ENCODE data around the gene SYNGR2.

The SYNGR2 gene

DNA sequence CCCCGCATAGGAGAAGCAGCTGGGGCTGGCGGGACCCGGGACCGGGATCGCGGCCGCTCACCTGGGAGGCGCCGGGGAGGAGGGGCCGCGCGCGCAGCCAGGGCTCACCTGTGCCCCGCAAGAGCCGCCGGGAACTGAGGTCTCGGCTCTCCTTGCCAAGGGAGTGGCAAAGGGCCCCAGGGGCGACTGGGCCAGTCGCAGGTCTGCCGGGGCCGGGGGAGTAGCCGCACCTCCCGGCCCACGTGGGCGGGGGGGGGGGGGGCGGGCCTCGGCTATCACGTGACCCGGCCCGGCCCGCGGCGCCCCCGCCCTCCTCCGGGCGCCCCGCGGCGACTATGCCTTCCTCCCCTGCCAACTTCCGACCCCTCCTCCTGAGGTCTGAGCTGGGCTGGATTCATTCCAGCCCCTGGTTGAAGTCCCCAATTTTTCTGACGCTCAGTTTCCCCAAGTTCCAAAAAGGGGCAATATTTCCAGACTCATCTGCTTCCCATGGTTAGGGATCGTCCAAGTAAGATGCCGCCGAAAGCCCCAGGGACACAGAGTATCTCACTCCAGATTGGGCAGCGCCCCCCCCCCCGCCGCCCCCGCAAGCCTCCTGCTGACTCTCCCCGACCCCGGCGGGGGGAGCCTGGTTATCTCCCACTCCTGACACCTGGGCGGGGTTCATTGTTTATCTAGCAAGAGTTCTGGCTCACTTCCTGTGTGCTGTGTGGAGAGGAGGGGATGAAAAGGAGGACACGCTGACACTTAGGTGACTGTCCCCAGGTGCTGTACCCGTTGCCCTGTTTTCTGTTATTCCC is 39.6 kb upstream of the SYNGR2 start, which contains the start of gene TMC6:
Gene TMC6 (minus strand): TSS at position 205 of the 800 bp plus-strand sequence. CDS start 1,923 bp downstream, outside the sequence.
- Histone ChIP-seq H4K20me1 (ENCODE audit: insufficient read depth, low read length) (peaks cover 15% of the 10 kb centered on the region), H3K27ac (ENCODE audit: low read length) (peak within 1 kb of the TSS; percentile 97), H3K9ac (ENCODE audit: low read depth, low read length) (peak within 1 kb of the TSS; percentile 70), H2AFZ (ENCODE audit: low read depth, low read length) (peak within 1 kb of the TSS; percentile 76), H3K79me2 (ENCODE audit: insufficient read depth, low read length) (peaks cover 12% of the 10 kb centered on the region), H3K4me2 (ENCODE audit: insufficient read depth, low read length) (peak within 1 kb of the TSS; percentile 94), H3K9me3 (ENCODE audit: insufficient read depth, low read length, severe bottlenecking) (no peaks in the 10 kb centered on the region), H3K4me3 (ENCODE audit: low read depth in 1 of 2, low read length in 2 of 2) (peak within 1 kb of the TSS; percentile 35 to 71; a peak in 3 of 4 replicates), H3K27me3 (ENCODE audit: insufficient read depth, low read length, poor library complexity) (no peaks in the 10 kb centered on the region), H3K36me3 (ENCODE audit: insufficient read depth, low read length) (peaks cover 18% of the 10 kb centered on the region), H3K4me1 (ENCODE audit: insufficient read depth, low read length) (peaks cover 78% of the 10 kb centered on the region)
- DNase-seq (peak; percentile 83), ATAC-seq (ENCODE audit: insufficient read depth, low read depth) (peak; percentile 24)
- TF ChIP-seq, protein P1, sequence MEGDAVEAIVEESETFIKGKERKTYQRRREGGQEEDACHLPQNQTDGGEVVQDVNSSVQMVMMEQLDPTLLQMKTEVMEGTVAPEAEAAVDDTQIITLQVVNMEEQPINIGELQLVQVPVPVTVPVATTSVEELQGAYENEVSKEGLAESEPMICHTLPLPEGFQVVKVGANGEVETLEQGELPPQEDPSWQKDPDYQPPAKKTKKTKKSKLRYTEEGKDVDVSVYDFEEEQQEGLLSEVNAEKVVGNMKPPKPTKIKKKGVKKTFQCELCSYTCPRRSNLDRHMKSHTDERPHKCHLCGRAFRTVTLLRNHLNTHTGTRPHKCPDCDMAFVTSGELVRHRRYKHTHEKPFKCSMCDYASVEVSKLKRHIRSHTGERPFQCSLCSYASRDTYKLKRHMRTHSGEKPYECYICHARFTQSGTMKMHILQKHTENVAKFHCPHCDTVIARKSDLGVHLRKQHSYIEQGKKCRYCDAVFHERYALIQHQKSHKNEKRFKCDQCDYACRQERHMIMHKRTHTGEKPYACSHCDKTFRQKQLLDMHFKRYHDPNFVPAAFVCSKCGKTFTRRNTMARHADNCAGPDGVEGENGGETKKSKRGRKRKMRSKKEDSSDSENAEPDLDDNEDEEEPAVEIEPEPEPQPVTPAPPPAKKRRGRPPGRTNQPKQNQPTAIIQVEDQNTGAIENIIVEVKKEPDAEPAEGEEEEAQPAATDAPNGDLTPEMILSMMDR (IDR thresholded peaks at IDR 0.05; ENCODE audit: borderline replicate concordance, extremely low read depth, low read length, poor library complexity, severe bottlenecking), result no peak
- no peak for TF ChIP-seq EZH2 (IDR thresholded peaks at IDR 0.05; ENCODE audit: borderline replicate concordance, low read depth, low read length, severe bottlenecking)

DNA sequence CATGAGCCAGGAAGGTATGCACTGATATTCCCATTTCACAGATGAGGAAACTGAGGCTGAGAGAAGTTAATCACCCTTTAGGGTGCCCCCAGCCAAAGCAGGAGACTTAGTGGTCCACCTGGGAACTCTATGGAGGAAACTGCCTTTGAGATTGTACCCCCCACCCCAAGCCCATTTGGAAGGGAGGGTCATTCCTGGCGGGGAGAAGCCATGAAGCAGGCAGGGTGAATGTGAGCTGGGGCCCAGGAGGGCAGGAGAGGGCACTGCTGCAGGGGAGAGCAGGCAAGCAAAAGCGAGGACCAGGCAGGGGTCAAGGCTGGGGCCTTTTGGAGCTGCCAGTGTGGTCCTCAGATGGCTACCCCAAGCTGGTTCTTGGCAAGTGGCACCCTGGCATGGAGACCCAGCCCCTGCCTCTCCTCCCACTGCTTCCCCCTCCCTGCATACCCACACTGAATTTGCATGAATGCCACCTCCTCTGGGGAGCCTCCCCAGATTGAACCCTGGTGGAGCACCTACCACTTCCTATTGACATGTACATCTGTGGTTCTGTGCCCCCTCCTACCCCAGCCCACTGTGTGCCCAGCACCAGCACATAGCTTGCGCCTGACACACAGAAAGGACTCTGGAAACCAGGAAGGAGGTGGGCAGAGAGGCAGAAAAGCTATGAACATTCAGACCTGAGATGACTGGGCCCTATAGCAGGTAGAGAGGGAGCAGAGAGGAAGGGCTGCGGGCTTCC is 38.9 kb upstream of the SYNGR2 start:
- Histone ChIP-seq H3K27ac (ENCODE audit: low read length) (peak overlapping the region; percentile 97), H2AFZ (ENCODE audit: low read depth, low read length) (no peak overlapping the region), H3K36me3 (ENCODE audit: insufficient read depth, low read length) (peaks cover 22% of the 10 kb centered on the region), H4K20me1 (ENCODE audit: insufficient read depth, low read length) (peaks cover 22% of the 10 kb centered on the region), H3K9me3 (ENCODE audit: insufficient read depth, low read length, severe bottlenecking) (no peaks in the 10 kb centered on the region), H3K4me3 (ENCODE audit: low read depth in 1 of 2, low read length in 2 of 2) (peak overlapping the region in 1 of 2 experiments; percentile 71; a peak in 2 of 4 replicates), H3K9ac (ENCODE audit: low read depth, low read length) (peak overlapping the region; percentile 70), H3K27me3 (ENCODE audit: insufficient read depth, low read length, poor library complexity) (no peaks in the 10 kb centered on the region), H3K4me1 (ENCODE audit: insufficient read depth, low read length) (peaks cover 82% of the 10 kb centered on the region), H3K4me2 (ENCODE audit: insufficient read depth, low read length) (peak overlapping the region; percentile 94), H3K79me2 (ENCODE audit: insufficient read depth, low read length) (peaks cover 12% of the 10 kb centered on the region)
- DNase-seq, result peak; percentile 75
- peak; percentile 3; the same call in 1 of the 3 replicates for ATAC-seq (ENCODE audit: insufficient read depth, low read depth)
- no peak for TF ChIP-seq EZH2 (IDR thresholded peaks at IDR 0.05; ENCODE audit: borderline replicate concordance, low read depth, low read length, severe bottlenecking)

DNA sequence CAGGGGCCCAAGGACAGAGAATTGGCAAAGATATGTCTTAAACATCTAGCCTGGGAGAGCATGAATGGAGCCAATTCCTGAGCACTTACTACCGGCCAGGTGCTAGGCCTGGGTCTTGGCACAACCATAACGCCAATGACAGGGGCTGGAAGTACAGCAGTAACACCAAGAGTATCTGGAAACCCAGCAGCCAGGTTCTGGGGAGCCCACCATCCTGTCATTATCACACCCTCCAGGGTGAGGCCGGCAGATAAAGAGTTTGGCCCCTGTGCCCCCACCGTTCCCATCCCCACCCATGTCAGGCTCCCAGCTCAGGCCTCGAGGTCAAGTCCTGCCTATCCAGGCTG is 38.3 kb upstream of the SYNGR2 start:
- Histone ChIP-seq H3K9ac (ENCODE audit: low read depth, low read length) (peak overlapping the region; percentile 70), H3K36me3 (ENCODE audit: insufficient read depth, low read length) (peaks cover 27% of the 10 kb centered on the region), H3K79me2 (ENCODE audit: insufficient read depth, low read length) (peaks cover 12% of the 10 kb centered on the region), H3K4me3 (ENCODE audit: low read depth in 1 of 2, low read length in 2 of 2) (peak overlapping the region in 1 of 2 experiments; percentile 71; a peak in 2 of 4 replicates), H3K9me3 (ENCODE audit: insufficient read depth, low read length, severe bottlenecking) (no peaks in the 10 kb centered on the region), H3K27me3 (ENCODE audit: insufficient read depth, low read length, poor library complexity) (no peaks in the 10 kb centered on the region), H4K20me1 (ENCODE audit: insufficient read depth, low read length) (peaks cover 26% of the 10 kb centered on the region), H3K27ac (ENCODE audit: low read length) (peak overlapping the region; percentile 97), H2AFZ (ENCODE audit: low read depth, low read length) (no peak overlapping the region; the same call in 1 of the 2 replicates), H3K4me2 (ENCODE audit: insufficient read depth, low read length) (peak overlapping the region; percentile 94), H3K4me1 (ENCODE audit: insufficient read depth, low read length) (peaks cover 82% of the 10 kb centered on the region)
- ATAC-seq (ENCODE audit: insufficient read depth, low read depth) (peak; percentile 1), DNase-seq (no peak)
- TF ChIP-seq EZH2 (IDR thresholded peaks at IDR 0.05; ENCODE audit: borderline replicate concordance, low read depth, low read length, severe bottlenecking), result no peak
- TF ChIP-seq, protein P1 (IDR thresholded peaks at IDR 0.05; ENCODE audit: borderline replicate concordance, extremely low read depth, low read length, poor library complexity, severe bottlenecking), result no peak
